Left ventricle myocardium inferior (tissue), 1 donor: ENCODE data around the gene DNMT1. TPM values are rescaled to one million over a fixed set of nuclear protein-coding genes. Genes with fewer than 3 reads are reported as not detected.
A peak's percentile ranks its signal among the peaks of the same experiment; 100 is the strongest.

Experiments
- DNase-seq: peaks from one replicate; pipeline ENCODE4 v3.0.0-alpha.2; 2020
- H3K27ac ChIP-seq: fragments of 200-600 bp; replicated peaks from 2 replicates; pipeline ENCODE4 v1.8.0; 2021
- H3K27me3 ChIP-seq: fragments of 200-600 bp; 2 replicates; pipeline ENCODE4 v1.8.0; 2021; ENCODE audit warnings: low read depth
- H3K36me3 ChIP-seq: fragments of 200-600 bp; 2 replicates; pipeline ENCODE4 v1.8.0; 2021
- H3K4me1 ChIP-seq: fragments of 200-600 bp; 2 replicates; pipeline ENCODE4 v1.8.0; 2021
- H3K4me3 ChIP-seq: fragments of 200-600 bp; 2 replicates; pipeline ENCODE4 v1.8.0; 2021; ENCODE audit warnings: mild to moderate bottlenecking, moderate library complexity
- H3K9me3 ChIP-seq: fragments of 200-600 bp; replicated peaks from 2 replicates; pipeline ENCODE4 v1.8.0; 2021
- CTCF ChIP-seq: fragments of 200-600 bp; IDR thresholded peaks from 2 replicates; pipeline ENCODE4 v1.8.0; 2021; ENCODE audit warnings: antibody characterized with exemption, mild to moderate bottlenecking, borderline replicate concordance
- intact Hi-C: fragments of 100-400 bp; cut with micrococcal nuclease; formaldehyde crosslinking; loops from one replicate; pipeline ENCODE4 v1.11.0; 2022
- total RNA-seq: library from RNA; stranded (reverse); fragmentation: NEBNext Ultra II Directional; extraction: Animal tissue kit (Norgen Biotek cat#: 25700); gene quantifications from one replicate; pipeline ENCODE4 v1.2.1, GENCODE V29; 2021
- donor health status: DM: no; HTN: yes; CAD: no; lungs with severe emphysema.

The DNMT1 gene
- total RNA-seq, 1 donor from 2014 or later: 23.9 TPM

- Histone ChIP-seq H3K4me3 (no peak overlapping the region), H3K36me3 (peaks cover 7% of the 10 kb centered on the region), H3K9me3 (no peaks in the 10 kb centered on the region), H3K27ac (no peak overlapping the region), H3K4me1 (peaks cover 21% of the 10 kb centered on the region), H3K27me3 (no peaks in the 10 kb centered on the region)
- TF ChIP-seq CTCF: no peak
- intact Hi-C loops: no loop called here
- no peak for DNase-seq
Measured at GRCh38 chr19:10102787-10103236, 91.9 kb downstream of the DNMT1 start.

- intact Hi-C loops: no loop called here
- no peak for TF ChIP-seq CTCF
Measured at GRCh38 chr19:10100163-10100785, 94.5 kb downstream of the DNMT1 start.

GRCh38 chr19:10096615-10096963 lies 98.2 kb downstream of the DNMT1 start:
- peaks cover 14% of the 10 kb centered on the region for H3K4me1 ChIP-seq
- no peak for TF ChIP-seq CTCF
- peaks cover 11% of the 10 kb centered on the region for H3K36me3 ChIP-seq
- peak overlapping the region; percentile 70 for H3K4me3 ChIP-seq
- peaks cover 5% of the 10 kb centered on the region for H3K27me3 ChIP-seq
- peak; percentile 32 for DNase-seq
- peak overlapping the region; percentile 78 for H3K27ac ChIP-seq
- intact Hi-C loops: no loop called here
- H3K9me3 ChIP-seq: no peaks in the 10 kb centered on the region

More at GRCh38 chr19:10100163-10100785, 94.5 kb downstream of the DNMT1 start:
- Histone ChIP-seq H3K4me3 (no peak overlapping the region), H3K36me3 (no peaks in the 10 kb centered on the region), H3K27me3 (no peaks in the 10 kb centered on the region), H3K4me1 (peaks cover 14% of the 10 kb centered on the region), H3K9me3 (no peaks in the 10 kb centered on the region), H3K27ac (no peak overlapping the region)
- no peak for DNase-seq

- TF ChIP-seq CTCF: no peak
- Histone ChIP-seq H3K27ac (peak overlapping the region; percentile 78), H3K4me3 (peak overlapping the region; percentile 70), H3K4me1 (peaks cover 14% of the 10 kb centered on the region), H3K27me3 (peaks cover 5% of the 10 kb centered on the region), H3K9me3 (peaks cover under 1% of the 10 kb centered on the region), H3K36me3 (peaks cover 14% of the 10 kb centered on the region)
- peak; percentile 86 for DNase-seq
- intact Hi-C loops: no loop called here
Measured at GRCh38 chr19:10095948-10096614, 98.7 kb downstream of the DNMT1 start.

- Histone ChIP-seq H3K4me3 (peak overlapping the region; percentile 70), H3K27ac (peak overlapping the region; percentile 71), H3K9me3 (peaks cover 5% of the 10 kb centered on the region), H3K27me3 (peaks cover 5% of the 10 kb centered on the region), H3K36me3 (peaks cover 19% of the 10 kb centered on the region), H3K4me1 (peaks cover 14% of the 10 kb centered on the region)
- intact Hi-C loops: no loop called here
- no peak for DNase-seq
- TF ChIP-seq CTCF: no peak
Measured at GRCh38 chr19:10095622-10095947, 99.2 kb downstream of the DNMT1 start.
